GM21381 (cell line): ENCODE results near the gene CHMP4A.

Source experiments
- ATAC-seq: cut with Tn5 transposase; IDR thresholded peaks from one replicate; pipeline ENCODE4 v1.9.1; 2021; ENCODE audit warnings: mild to moderate bottlenecking, moderate library complexity; ENCODE audit not compliant: unreplicated experiment

CHMP4A gene

GRCh38 chr14:24182110-24182882 is 31.0 kb downstream of the CHMP4A start:
- ATAC-seq = no peak

- ATAC-seq = no peak
These were observed 31.8 kb downstream of the CHMP4A start for GRCh38 chr14:24181371-24182077.

- ATAC-seq = no peak
These were observed 33.1 kb downstream of the CHMP4A start for GRCh38 chr14:24179961-24180796.

- no peak for ATAC-seq
These were observed 33.9 kb downstream of the CHMP4A start for GRCh38 chr14:24179294-24179960.

- no peak for ATAC-seq
These were observed 34.7 kb downstream of the CHMP4A start for GRCh38 chr14:24178399-24179178.

- ATAC-seq = no peak
These were observed 35.4 kb downstream of the CHMP4A start for GRCh38 chr14:24177891-24178290.

- no peak for ATAC-seq
These were observed 36.1 kb downstream of the CHMP4A start for GRCh38 chr14:24177041-24177825.

- no peak for ATAC-seq
These were observed 36.7 kb downstream of the CHMP4A start for GRCh38 chr14:24176599-24176998.

- ATAC-seq = no peak
These were observed 40.4 kb downstream of the CHMP4A start for GRCh38 chr14:24172871-24173281.

- no peak for ATAC-seq
These were observed 40.9 kb downstream of the CHMP4A start for GRCh38 chr14:24172261-24172860.

GRCh38 chr14:24171422-24172260 is 41.6 kb downstream of the CHMP4A start, which contains the start of gene REC8:
TSS of gene REC8 (plus strand) at chr14:24172080. CDS start at chr14:24172553, 473 bp downstream.
- peak; percentile 75 for ATAC-seq

GRCh38 chr14:24167469-24168114 is 45.7 kb downstream of the CHMP4A start:
- no peak for ATAC-seq

GRCh38 chr14:24165785-24166184 is 47.5 kb downstream of the CHMP4A start:
- no peak for ATAC-seq

GRCh38 chr14:24164518-24164991 is 48.7 kb downstream of the CHMP4A start:
- ATAC-seq = no peak

GRCh38 chr14:24162093-24162492 is 51.2 kb downstream of the CHMP4A start:
- no peak for ATAC-seq

- peak; percentile 83 for ATAC-seq
These were observed 52.2 kb downstream of the CHMP4A start, which contains the start of gene IRF9 for GRCh38 chr14:24160850-24161804. TSS of gene IRF9 (plus strand) at chr14:24161265. CDS start at chr14:24162145, 880 bp downstream.
